NB4 (cell line): ENCODE results near the gene ATXN7.

Experiments used
- MYC ChIP-seq: IDR thresholded peaks from 2 replicates; pipeline ENCODE4 v1.6.1; 2011; ENCODE audit warnings: low read depth, low read length
- POLR2A ChIP-seq: IDR thresholded peaks from 2 replicates; pipeline ENCODE4 v1.6.1; 2011; ENCODE audit warnings: mild to moderate bottlenecking; ENCODE audit not compliant: insufficient read length; ENCODE audit errors: extremely low read depth
- TF ChIP-seq, protein P1 (sequence below): IDR thresholded peaks from one replicate; pipeline ENCODE4 v1.5.1; 2012; ENCODE audit warnings: low read depth, low read length
- TF ChIP-seq, protein P2 (sequence below): IDR thresholded peaks from 2 replicates; pipeline ENCODE4 v1.6.1; 2011; ENCODE audit warnings: low read depth, low read length

DNA sequence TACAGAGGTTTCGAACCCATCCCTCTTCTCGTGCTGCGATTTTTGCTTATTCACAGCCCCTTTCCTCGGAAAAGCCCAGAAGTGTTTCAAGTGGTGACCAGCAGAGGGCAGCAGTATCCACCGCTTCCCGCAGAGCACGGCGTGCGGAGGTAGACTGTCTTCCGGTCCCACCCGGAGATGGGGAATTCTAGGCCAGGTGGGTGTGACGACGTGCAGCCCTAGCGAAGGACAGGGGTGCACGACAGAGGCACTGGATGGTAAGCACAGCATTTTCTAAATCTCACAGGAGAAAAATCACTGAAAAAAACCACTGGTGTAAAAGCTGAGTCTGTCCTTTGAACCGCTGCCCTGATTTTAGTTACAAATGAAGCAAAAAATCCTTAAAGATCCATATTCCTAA, 167.1 kb downstream of the ATXN7 start:
- TF ChIP-seq, protein P1, sequence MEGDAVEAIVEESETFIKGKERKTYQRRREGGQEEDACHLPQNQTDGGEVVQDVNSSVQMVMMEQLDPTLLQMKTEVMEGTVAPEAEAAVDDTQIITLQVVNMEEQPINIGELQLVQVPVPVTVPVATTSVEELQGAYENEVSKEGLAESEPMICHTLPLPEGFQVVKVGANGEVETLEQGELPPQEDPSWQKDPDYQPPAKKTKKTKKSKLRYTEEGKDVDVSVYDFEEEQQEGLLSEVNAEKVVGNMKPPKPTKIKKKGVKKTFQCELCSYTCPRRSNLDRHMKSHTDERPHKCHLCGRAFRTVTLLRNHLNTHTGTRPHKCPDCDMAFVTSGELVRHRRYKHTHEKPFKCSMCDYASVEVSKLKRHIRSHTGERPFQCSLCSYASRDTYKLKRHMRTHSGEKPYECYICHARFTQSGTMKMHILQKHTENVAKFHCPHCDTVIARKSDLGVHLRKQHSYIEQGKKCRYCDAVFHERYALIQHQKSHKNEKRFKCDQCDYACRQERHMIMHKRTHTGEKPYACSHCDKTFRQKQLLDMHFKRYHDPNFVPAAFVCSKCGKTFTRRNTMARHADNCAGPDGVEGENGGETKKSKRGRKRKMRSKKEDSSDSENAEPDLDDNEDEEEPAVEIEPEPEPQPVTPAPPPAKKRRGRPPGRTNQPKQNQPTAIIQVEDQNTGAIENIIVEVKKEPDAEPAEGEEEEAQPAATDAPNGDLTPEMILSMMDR = peak; percentile 69
- no peak for TF ChIP-seq POLR2A
- TF ChIP-seq, protein P2, sequence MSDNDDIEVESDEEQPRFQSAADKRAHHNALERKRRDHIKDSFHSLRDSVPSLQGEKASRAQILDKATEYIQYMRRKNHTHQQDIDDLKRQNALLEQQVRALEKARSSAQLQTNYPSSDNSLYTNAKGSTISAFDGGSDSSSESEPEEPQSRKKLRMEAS = no peak
- TF ChIP-seq MYC = no peak
